ENCODE data around the gene OOSP3. TPM values are rescaled to one million over a fixed set of nuclear protein-coding genes. Genes with fewer than 3 reads are reported as not detected.
"Not testable (repeated sequence)": the region's sequence is repeated elsewhere in the genome, so short reads cannot be mapped to it uniquely, and the experiment has no call there.

OOSP3 gene
- total RNA-seq, 1 donor from 2014 or later = not detected

DNA sequence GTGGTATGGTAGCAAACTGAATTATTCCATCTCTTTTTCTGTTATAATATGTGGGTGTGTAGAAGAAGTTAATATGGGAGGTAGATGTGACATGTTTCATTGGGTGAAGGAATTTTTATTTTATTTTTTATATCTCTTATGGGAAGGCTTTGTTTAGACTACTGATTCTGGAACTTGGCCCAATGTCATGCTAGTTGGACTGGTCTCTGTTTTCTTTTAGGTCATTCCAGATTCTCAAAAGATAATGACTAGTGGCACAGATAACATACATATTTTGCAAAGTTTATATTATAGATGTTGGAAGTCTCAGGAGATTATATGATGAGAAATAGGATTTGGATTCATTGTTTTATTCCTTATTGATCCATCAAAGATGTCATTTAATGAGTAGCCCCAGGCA lies 1.3 kb upstream of the OOSP3 start:
- H3K4me1 ChIP-seq = no peaks in the 10 kb centered on the region
- TF ChIP-seq CTCF (IDR thresholded peaks at IDR 0.05) = no peak
- H3K27me3 ChIP-seq = no peaks in the 10 kb centered on the region
- no peak overlapping the region for H3K27ac ChIP-seq
- no peak for DNase-seq (ENCODE audit: low spot score in 2 of 2)
- H3K36me3 ChIP-seq = no peaks in the 10 kb centered on the region
- H3K9me3 ChIP-seq = no peaks in the 10 kb centered on the region
- no peak overlapping the region for H3K4me3 ChIP-seq
- intact Hi-C loops (cut with DNase I) = no loop called here

DNA sequence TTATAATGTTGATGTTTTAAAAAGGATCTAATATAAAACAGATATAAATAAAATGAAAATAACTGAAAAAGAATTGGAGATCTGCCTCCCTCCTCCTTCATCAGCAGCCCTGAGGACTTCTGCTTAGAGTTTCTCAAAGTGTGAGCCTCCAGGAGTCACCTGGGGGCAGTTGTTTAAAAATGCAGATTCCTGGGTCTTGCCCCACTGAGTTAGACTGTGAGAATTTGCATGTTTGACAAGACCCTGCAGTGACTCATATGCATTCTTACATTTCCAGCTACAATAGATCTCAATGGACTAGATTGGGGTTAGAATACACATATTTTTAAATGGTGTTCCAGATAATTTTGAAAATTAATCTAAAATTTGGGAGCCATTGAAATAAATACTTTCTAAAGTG lies 798 bp upstream of the OOSP3 start:
- H3K9me3 ChIP-seq = no peaks in the 10 kb centered on the region
- H3K27ac ChIP-seq = no peak overlapping the region
- intact Hi-C loops (cut with DNase I) = no loop called here
- no peak for DNase-seq (ENCODE audit: low spot score in 2 of 2)
- H3K27me3 ChIP-seq = no peaks in the 10 kb centered on the region
- no peaks in the 10 kb centered on the region for H3K4me1 ChIP-seq
- no peak overlapping the region for H3K4me3 ChIP-seq
- no peaks in the 10 kb centered on the region for H3K36me3 ChIP-seq
- no peak for TF ChIP-seq CTCF (IDR thresholded peaks at IDR 0.05)

DNA sequence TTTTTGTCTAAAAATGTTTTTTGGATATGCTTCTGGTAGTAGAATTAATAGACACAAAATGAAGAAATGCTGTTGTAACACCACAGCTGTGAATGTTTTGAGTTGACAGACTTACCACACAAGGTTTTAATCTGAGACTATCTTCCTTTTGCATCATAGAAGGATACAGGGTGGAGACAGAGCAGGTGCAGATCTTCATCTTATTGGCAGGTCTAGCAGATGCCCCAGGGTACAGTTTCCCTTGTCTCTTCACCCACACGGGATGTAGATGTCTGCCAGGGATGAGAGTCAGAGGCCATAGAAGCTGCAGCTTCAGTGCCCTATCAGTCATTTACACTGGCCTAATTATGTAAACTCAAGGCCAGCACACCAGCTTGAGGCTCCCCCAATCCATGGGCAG lies 985 bp downstream of the OOSP3 start:
- Histone ChIP-seq H3K4me1 (no peaks in the 10 kb centered on the region), H3K27me3 (no peaks in the 10 kb centered on the region)

GRCh38 chr11:59883597-59883996 lies 5.0 kb downstream of the OOSP3 start:
- TF ChIP-seq CTCF (IDR thresholded peaks at IDR 0.05) = no peak
- DNase-seq (ENCODE audit: low spot score in 2 of 2) = no peak
- Histone ChIP-seq H3K36me3 (no peaks in the 10 kb centered on the region), H3K4me3 (no peak overlapping the region), H3K9me3 (peaks cover 0 to 9% of the 10 kb centered on the region in 2 donors), H3K27me3 (no peaks in the 10 kb centered on the region), H3K27ac (no peak overlapping the region), H3K4me1 (no peaks in the 10 kb centered on the region)
- intact Hi-C loops (cut with DNase I) = no loop called here

More for the DNA sequence above, 985 bp downstream of the OOSP3 start:
- TF ChIP-seq CTCF (IDR thresholded peaks at IDR 0.05) = no peak
- no peak overlapping the region for H3K27ac ChIP-seq
- H3K9me3 ChIP-seq = no peaks in the 10 kb centered on the region
- DNase-seq (ENCODE audit: low spot score in 2 of 2) = no peak
- intact Hi-C loops (cut with DNase I) = no loop called here
- no peaks in the 10 kb centered on the region for H3K36me3 ChIP-seq
- no peak overlapping the region for H3K4me3 ChIP-seq

GRCh38 chr11:59887156-59887555 lies 8.6 kb downstream of the OOSP3 start:
- H3K4me3 ChIP-seq; intact Hi-C loops (cut with DNase I); H3K4me1 ChIP-seq; DNase-seq (ENCODE audit: low spot score in 2 of 2); H3K27ac ChIP-seq; H3K36me3 ChIP-seq; H3K27me3 ChIP-seq: not testable (repeated sequence)
- peaks cover 9 to 24% of the 10 kb centered on the region in 2 donors for H3K9me3 ChIP-seq

DNA sequence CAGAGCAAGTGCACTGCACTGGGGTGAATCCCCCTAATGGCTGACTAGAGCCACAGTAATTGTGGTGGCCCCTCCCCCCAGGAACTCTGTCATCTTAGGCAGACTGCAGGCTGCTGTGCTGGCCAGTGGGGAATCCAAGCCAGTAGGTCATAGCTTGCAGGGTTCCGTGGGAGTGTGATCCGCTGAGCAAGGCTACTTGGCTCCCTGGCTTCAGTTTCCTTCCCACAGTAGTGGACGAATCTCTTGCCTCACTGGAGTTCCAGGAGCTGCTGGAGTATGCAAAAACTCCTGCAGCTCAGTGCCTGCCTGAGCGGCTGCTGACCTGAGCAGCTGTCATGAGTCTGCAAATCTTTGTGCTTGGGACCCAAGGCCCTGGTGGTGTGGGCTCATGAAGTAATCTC lies 13.2 kb downstream of the OOSP3 start:
- no peak for TF ChIP-seq CTCF (IDR thresholded peaks at IDR 0.05)
- H3K4me1 ChIP-seq = no peaks in the 10 kb centered on the region
- H3K27me3 ChIP-seq = no peaks in the 10 kb centered on the region
- H3K9me3 ChIP-seq = peaks cover 9 to 24% of the 10 kb centered on the region in 2 donors
- intact Hi-C loops (cut with DNase I) = no loop called here
- no peak overlapping the region for H3K4me3 ChIP-seq
- no peaks in the 10 kb centered on the region for H3K36me3 ChIP-seq
- H3K27ac ChIP-seq = no peak overlapping the region
- no peak for DNase-seq (ENCODE audit: low spot score in 2 of 2)

Data from ascending aorta (tissue), 2 donors.